Activated B cell treated with CpG ODN at 0.5 μM for 24 hours (primary cell): ENCODE data around the gene TEX44. TPM values are rescaled to one million over a fixed set of nuclear protein-coding genes. Genes with fewer than 3 reads are reported as not detected.
"Not testable (repeated sequence)": the region's sequence is repeated elsewhere in the genome, so short reads cannot be mapped to it uniquely, and the experiment has no call there.

ENCODE experiments used
- ATAC-seq: fragments of 200-7000 bp; cut with Tn5 transposase; one replicate; pipeline ENCODE4 v1.10.0; 2021; ENCODE audit warnings: low read depth, mild to moderate bottlenecking, moderate library complexity
- CTCF ChIA-PET: fragments of 350-600 bp; sonication (Branson Sonifier 250); formaldehyde crosslinking; loops from one replicate; lab custom pipeline; 2021; ENCODE audit warnings: antibody characterized with exemption; lab: Charles Lee
- POLR2A ChIA-PET: fragments of 350-600 bp; sonication (Branson Sonifier 250); formaldehyde crosslinking; loops from one replicate; lab custom pipeline; 2021; ENCODE audit warnings: antibody characterized with exemption; lab: Charles Lee
- DNase-seq: peaks from one replicate; pipeline ENCODE4 v3.0.0; 2022
- H3K27ac Mint-ChIP-seq: one replicate; pipeline ENCODE4 v1.8.0; 2020; ENCODE audit warnings: mixed read lengths
- H3K27me3 Mint-ChIP-seq: one replicate; pipeline ENCODE4 v1.8.0; 2021; ENCODE audit warnings: mixed read lengths
- H3K36me3 Mint-ChIP-seq: one replicate; pipeline ENCODE4 v1.8.0; 2021; ENCODE audit warnings: low read depth, mixed read lengths
- H3K4me1 Mint-ChIP-seq: one replicate; pipeline ENCODE4 v1.8.0; 2021; ENCODE audit warnings: mixed read lengths
- H3K4me3 Mint-ChIP-seq: one replicate; pipeline ENCODE4 v1.8.0; 2020; ENCODE audit warnings: mild to moderate bottlenecking, mixed read lengths
- H3K9me3 Mint-ChIP-seq: one replicate; pipeline ENCODE4 v1.8.0; 2020; ENCODE audit warnings: mixed read lengths
- CTCF ChIP-seq: fragments of 200-600 bp; IDR thresholded peaks from one replicate; pipeline ENCODE4 v1.8.0; 2022; ENCODE audit warnings: antibody characterized with exemption, mild to moderate bottlenecking
- intact Hi-C: fragments of 100-400 bp; cut with micrococcal nuclease; formaldehyde crosslinking; loops from one replicate; pipeline ENCODE4 v1.15.1; 2024
- total RNA-seq: library from RNA; stranded (reverse); gene quantifications from 2 replicates; pipeline ENCODE4 v1.2.3, GENCODE V29; 2022

The TEX44 gene
- total RNA-seq, 1 donor from 2014 or later = not detected

DNA sequence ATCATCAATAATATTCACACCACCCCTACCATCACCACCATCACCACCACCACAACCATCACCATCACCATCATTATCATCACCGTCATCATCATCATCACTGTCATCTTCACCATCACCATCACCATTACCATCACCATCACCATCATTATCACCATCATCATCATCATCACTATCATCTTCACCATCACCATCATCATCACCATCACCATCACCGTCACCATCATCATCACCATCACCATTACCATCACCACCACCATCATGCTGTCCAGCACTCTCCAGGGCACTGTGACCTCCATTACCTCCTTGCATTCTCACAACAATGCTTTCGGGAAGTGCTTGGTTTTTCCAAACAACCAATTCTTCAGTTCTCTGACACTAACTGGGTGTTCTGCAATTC, 13.1 kb upstream of the TEX44 start:
- intact Hi-C loops = no loop called here
- no peak for TF ChIP-seq CTCF
- DNase-seq (no peak), ATAC-seq (no peak)
- H3K27ac Mint-ChIP-seq = no peak overlapping the region
- CTCF ChIA-PET = no interaction called here
- H3K9me3 Mint-ChIP-seq = peaks cover 2% of the 10 kb centered on the region
- POLR2A ChIA-PET = no interaction called here
- H3K27me3 Mint-ChIP-seq = peaks cover 3% of the 10 kb centered on the region
- H3K4me3 Mint-ChIP-seq = no peak overlapping the region
- no peaks in the 10 kb centered on the region for H3K36me3 Mint-ChIP-seq
- H3K4me1 Mint-ChIP-seq = no peaks in the 10 kb centered on the region

GRCh38 chr2:231581328-231581727, 11.3 kb upstream of the TEX44 start:
- no peak for ATAC-seq
- Mint-ChIP-seq H3K27ac (no peak overlapping the region), H3K4me3 (no peak overlapping the region), H3K36me3 (no peaks in the 10 kb centered on the region), H3K9me3 (peaks cover 2% of the 10 kb centered on the region), H3K4me1 (no peaks in the 10 kb centered on the region), H3K27me3 (peaks cover 3% of the 10 kb centered on the region)
- CTCF ChIA-PET = interaction anchor here (1.4 kb wide), 1 partner anchor 18 kb away, joined by 4 read pairs; no protein-coding TSS in a partner anchor
- no peak for DNase-seq
- intact Hi-C loops = no loop called here
- POLR2A ChIA-PET = interaction anchor here (0.6 kb wide), 1 partner anchor 33 kb away, joined by 4 read pairs; no protein-coding TSS in a partner anchor
- no peak for TF ChIP-seq CTCF

DNA sequence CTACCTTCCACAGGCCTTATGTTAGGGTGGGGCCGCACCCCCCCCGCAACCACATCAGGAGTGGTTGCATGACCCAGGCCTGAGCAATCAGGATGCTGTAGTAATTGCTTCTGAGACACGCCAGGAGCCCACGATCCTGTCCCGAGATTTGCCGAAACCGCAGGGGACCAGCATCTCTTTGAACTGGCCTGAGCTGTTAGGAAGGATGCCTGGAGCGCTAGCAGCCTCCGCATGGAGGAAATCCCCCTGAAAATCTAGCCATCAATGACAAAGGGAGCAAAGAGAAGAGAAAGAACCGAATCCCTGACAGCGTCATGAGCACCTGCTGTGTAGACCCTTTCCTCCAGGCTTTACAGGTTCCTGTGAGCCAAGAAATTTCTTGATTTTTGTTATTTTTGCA, 8.7 kb upstream of the TEX44 start:
- Mint-ChIP-seq H3K27ac (no peak overlapping the region), H3K36me3 (no peaks in the 10 kb centered on the region), H3K4me3 (no peak overlapping the region), H3K27me3 (peaks cover 3% of the 10 kb centered on the region), H3K9me3 (peaks cover 2% of the 10 kb centered on the region), H3K4me1 (no peaks in the 10 kb centered on the region)
- no peak for ATAC-seq
- POLR2A ChIA-PET = no interaction called here
- CTCF ChIA-PET = no interaction called here
- no peak for TF ChIP-seq CTCF
- DNase-seq = no peak
- intact Hi-C loops = no loop called here

GRCh38 chr2:231587744-231588143, 4.9 kb upstream of the TEX44 start:
- CTCF ChIA-PET, POLR2A ChIA-PET: not testable (repeated sequence)

GRCh38 chr2:231589656-231590055, 3.0 kb upstream of the TEX44 start:
- intact Hi-C loops = no loop called here
- Mint-ChIP-seq H3K4me3 (no peak overlapping the region), H3K9me3 (no peaks in the 10 kb centered on the region), H3K4me1 (no peaks in the 10 kb centered on the region), H3K27me3 (no peaks in the 10 kb centered on the region), H3K27ac (no peak overlapping the region), H3K36me3 (no peaks in the 10 kb centered on the region)
- CTCF ChIA-PET = interaction anchor here (0.7 to 2.2 kb wide), 3 partner anchors 11 to 113 kb away, joined by 3 to 11 read pairs (median 3); no protein-coding TSS in a partner anchor
- POLR2A ChIA-PET = no interaction called here
- no peak for DNase-seq
- ATAC-seq = no peak
- no peak for TF ChIP-seq CTCF

More at GRCh38 chr2:231587744-231588143, 4.9 kb upstream of the TEX44 start:
- H3K9me3 Mint-ChIP-seq, H3K4me1 Mint-ChIP-seq, H3K27ac Mint-ChIP-seq, H3K36me3 Mint-ChIP-seq, intact Hi-C loops, H3K27me3 Mint-ChIP-seq, H3K4me3 Mint-ChIP-seq, ATAC-seq, DNase-seq: not testable (repeated sequence)

DNA sequence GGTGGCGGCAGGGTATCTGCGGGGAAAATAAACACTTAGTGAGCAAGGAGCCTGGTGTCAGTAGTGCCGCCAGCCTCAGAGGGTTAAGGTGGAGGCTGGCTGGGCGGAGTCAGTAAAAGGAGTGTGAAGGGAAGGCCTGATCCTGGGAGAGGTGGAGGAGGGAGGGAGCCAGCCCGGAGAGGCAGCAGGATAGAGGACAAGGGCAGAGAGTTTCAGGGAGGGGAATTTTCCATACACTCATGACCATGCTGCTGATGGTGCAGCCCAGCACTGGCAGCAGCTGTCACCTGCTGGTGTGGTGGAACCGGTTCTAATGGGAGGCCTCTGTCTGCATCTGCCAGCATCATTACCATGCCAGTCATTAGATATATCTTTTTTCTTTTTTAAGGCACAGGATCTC, 2.0 kb upstream of the TEX44 start:
- no peaks in the 10 kb centered on the region for H3K4me1 Mint-ChIP-seq
- TF ChIP-seq CTCF = no peak
- no peaks in the 10 kb centered on the region for H3K9me3 Mint-ChIP-seq
- H3K36me3 Mint-ChIP-seq = no peaks in the 10 kb centered on the region
- intact Hi-C loops = no loop called here
- POLR2A ChIA-PET = no interaction called here
- ATAC-seq = no peak
- no peak overlapping the region for H3K27ac Mint-ChIP-seq
- no peaks in the 10 kb centered on the region for H3K27me3 Mint-ChIP-seq
- no peak overlapping the region for H3K4me3 Mint-ChIP-seq
- DNase-seq = no peak
- CTCF ChIA-PET = interaction anchor here (2.2 kb wide), 1 partner anchor 10 kb away, joined by 11 read pairs; no protein-coding TSS in a partner anchor
